NOMO-1 (cell line): ENCODE data around the gene EXT2.

ENCODE experiments used
- DNase-seq, 2 experiments: peaks; one replicate each; lab custom pipeline; 2025; ENCODE audit not compliant: unreplicated experiment in 2 of 2; lab: John Stamatoyannopoulos, UW

Gene EXT2

DNA sequence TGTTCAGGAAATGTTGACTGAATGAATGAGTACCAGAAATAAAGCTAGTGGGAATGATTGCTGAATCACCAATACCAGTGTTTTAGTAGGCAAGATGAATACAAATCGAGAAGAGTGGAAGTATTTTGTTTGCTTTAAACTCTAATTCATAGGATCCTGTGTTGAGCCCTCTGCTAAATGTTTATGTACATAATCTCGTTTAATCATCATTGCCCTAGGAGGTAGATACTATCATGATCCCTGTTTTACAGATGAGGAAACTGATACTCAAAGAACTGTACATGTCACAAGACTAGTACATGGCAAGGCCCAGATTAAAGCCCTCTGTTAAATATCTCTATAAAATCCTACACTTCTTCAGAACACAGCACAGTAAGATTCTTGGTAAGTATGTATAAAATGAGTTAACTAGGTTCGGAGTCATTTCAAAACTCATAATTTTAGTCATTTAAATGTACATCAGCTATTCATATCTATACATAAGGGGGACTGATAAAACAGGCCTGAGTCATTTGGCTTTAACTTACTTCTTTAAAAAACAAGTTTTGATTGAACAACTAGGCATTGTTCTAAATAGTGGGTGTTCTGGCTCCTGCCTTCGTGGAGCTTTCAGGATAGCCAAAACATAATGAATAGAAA is 97.1 kb downstream of the EXT2 start:
- DNase-seq = no peak

- DNase-seq = no peak
These were observed 98.4 kb downstream of the EXT2 start for GRCh38 chr11:44193856-44194255.

DNA sequence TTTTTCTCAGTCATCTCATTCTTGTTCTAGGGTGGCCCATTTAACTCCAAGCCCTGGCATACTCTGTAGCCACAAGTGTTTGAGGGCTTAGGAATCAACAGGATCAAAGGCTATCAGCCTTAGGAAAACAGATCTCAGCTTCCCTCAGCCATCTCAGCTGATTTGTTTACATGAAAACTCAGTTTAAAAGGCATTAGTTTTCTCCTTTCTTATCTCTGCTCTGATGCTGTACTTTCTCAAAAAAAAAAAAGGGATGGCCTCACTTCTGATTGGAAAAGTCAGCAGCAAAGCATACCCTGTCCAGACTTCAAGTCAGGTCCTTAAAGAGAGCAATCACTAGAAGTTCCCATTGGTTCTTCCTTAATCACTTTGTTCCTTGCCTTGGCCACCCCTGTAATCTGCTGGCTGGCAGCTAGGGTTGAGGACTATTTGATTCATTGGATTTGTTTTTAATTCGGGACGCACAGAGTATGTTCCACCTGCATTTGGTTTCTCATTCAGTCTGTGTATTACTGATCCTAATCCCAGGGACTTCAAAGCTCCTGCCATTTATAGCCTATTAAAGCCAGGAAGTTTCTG is 102.8 kb downstream of the EXT2 start:
- no peak for DNase-seq

- DNase-seq = no peak
These were observed 103.8 kb downstream of the EXT2 start for GRCh38 chr11:44199298-44199697.

GRCh38 chr11:44199816-44200215 is 104.3 kb downstream of the EXT2 start:
- DNase-seq = no peak

DNA sequence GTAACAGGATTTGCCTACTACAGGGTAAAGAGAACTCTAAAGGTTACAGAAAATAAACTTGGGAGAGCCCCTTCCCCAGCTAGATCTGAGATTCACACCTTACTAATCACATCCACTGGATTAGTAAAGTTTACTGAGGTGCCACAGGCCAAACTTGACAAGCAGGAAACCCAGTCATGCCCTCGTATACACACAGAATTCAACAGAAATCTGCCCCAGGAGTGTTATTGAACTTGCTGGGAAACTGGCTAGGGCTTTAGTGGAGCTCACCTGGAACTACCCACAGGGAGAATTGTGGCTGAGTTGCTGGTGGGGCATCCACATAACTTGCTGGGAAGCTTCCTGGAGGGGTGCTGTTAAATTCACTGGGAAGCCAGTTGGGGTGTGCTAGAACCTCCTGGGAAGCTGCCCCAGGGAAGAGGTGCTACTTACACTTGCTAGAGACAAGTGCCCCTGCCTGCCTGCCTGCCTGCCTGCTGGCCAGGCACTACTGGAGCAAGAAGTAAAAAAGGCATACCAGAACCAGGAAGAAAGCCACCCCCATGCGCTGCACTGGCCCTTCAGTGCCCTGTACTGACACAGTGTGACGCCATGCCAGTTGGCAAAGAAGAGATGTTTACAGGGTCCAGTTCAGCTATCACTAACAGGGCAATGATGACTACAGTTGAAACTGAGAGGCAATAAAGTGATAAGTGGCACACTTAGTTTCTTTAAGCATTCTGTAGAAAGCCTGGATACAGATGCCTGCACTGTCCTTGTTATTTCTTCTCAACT is 108.0 kb downstream of the EXT2 start:
- no peak for DNase-seq

- DNase-seq = no peak
These were observed 109.9 kb downstream of the EXT2 start for GRCh38 chr11:44205352-44205751.

GRCh38 chr11:44205836-44206235 is 110.4 kb downstream of the EXT2 start:
- DNase-seq = no peak

DNA sequence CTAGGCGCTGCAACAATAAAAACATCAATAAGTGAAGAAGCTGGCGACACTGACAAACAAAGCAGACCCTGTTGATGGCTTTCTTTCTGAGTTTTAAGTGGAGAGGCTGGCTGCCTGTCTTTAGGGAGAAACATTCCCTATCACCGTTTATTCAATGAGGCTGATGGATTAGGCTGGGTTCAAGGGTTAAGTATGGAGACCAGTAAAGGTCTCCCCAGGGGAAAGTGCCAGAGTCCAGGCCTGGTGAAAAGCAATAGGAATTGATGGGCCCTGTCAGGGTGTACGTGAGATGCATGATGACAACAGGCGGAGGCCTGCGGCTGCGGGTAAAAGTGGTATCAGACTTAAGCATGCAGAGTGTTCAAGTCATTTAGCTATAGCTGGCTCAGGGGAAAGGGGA is 111.8 kb downstream of the EXT2 start:
- no peak for DNase-seq

GRCh38 chr11:44208976-44209603 is 113.6 kb downstream of the EXT2 start:
- no peak for DNase-seq

GRCh38 chr11:44212128-44212527 is 116.7 kb downstream of the EXT2 start:
- DNase-seq = no peak

DNA sequence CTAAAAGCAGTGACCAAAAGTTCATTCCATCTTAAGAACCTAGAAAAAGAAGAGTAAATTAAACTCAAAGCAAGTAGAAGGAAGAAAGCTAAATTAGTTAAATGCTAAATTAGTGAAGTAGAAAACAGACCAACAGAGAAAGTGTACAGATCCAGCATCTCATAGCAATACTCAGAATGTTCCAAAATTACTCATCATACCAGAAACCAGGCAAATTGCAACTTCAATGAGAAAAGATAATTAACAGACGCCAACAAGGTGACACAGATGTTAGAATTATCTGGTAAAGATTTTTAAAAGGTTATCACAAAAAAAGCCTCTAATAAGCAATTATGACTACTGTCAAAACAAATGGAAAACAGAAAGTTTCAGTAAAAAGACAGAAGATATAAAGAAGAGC is 117.7 kb downstream of the EXT2 start:
- no peak for DNase-seq

DNA sequence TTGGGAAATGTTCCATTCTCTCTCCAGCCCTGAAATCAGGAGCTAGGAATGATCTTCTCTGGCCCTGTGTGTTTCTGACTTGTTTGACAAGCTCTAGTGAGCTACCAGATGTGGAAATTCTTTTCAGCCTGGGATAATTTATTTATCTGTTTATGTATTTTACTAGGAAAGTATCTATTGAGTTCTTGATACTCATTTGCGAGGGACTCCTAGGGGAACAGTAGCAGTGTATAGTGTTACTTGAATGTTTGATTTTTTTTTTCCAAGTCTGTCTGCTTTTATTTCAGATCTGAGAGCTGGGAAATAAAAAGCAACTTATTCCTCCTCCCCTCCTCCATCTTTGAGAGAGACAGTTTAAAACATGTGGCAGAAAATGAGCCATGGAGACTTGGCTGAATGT is 122.0 kb downstream of the EXT2 start:
- no peak for DNase-seq

GRCh38 chr11:44219830-44220796 is 124.6 kb downstream of the EXT2 start:
- no peak for DNase-seq

DNA sequence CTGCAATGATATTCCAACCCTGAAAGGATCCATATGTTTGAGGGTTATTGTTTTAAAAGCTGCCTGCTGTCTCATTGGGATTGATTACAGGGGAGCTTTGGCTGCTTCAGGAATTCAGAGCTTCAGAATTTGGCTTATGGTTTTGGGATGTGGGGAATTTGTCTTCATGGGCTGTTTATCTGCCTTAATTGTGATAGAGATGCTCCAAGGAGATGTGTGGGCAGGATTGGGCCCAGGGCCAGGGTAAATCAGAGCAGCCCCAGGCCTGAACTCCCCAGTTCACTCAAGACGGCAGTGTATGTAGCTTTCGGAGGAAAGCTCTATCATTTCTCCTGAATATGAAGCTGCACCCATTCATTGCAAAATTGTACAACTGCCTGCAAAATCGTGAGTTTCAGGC is 126.0 kb downstream of the EXT2 start:
- no peak for DNase-seq

- DNase-seq = no peak
These were observed 126.5 kb downstream of the EXT2 start for GRCh38 chr11:44221992-44222391.

DNA sequence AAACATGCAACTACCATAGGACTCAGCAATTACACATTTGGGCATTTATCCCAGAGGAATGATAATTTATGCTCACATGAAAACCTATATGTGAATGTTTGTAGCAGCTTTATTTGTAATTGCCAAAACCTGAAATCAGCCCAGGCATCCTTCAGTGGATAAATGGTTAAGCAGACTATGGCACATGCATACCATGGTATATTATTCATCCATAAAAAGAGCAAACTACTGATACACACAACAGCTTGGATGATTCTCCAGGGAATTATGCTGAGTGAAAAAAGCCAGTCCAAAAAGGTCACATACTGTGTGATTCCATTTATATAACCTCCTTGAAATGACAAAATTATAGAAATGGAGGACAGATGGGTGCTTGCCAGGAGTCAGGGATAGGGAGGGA is 127.8 kb downstream of the EXT2 start:
- DNase-seq = no peak

DNA sequence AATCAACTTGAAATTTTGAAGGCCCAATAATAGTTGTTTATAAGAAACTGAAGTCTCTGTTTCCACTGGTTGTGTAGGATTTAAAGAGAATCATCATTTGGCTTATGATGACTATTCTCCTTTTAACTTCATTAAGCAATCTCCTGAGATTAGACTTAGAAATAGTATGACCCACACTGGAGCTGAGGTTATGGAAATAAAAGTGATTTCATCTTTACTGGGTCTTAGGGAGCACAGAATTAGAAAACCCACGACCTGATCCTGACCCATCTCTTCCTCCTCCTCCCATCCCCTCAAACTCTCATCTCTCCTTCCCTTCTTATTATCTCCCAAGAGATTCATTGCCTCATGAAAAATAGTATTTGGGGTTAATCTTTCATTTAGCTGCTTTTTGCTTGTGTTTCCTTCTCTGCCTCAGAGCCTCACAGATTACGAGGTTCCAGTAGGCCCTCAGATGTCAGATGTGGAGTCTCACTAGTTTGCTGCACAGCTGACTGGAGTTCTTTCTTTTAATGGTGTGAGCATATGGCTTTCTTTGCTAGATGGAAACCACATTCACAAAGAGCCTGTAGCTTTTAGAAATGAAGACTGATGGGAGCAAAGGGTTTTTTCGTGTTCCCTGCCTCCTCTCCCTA is 129.5 kb downstream of the EXT2 start:
- DNase-seq = no peak

GRCh38 chr11:44226490-44226889 is 131.0 kb downstream of the EXT2 start:
- no peak for DNase-seq

DNA sequence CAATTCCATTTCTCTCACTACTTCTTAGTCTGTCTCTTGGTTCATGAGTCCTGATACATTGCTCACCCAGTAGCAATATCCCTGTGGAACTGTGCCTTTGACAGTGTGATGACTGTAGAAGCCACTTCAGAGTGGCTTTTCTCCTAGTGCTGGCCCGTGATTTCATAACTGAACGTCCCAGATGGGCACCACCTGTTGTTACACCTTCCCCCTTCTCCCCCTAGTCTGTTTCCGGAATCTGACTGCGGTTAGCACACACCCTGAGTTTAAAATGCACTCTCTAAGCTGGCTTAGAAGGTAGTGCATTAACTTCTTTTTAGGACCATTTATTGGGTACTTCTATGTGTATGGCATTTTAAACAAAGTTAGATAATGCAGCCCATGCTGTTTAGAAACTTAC is 131.5 kb downstream of the EXT2 start:
- DNase-seq = no peak
